ENCODE measurements around the gene TNIP3. TPM values are rescaled to one million over a fixed set of nuclear protein-coding genes. Genes with fewer than 3 reads are reported as not detected.

TNIP3 gene
- total RNA-seq, 1 donor from 2014 or later: 23.9 TPM

GRCh38 chr4:121119715-121120114, 44.4 kb downstream of the TNIP3 start:
- intact Hi-C loops (cut with micrococcal nuclease): no loop called here
- Mint-ChIP-seq H3K27ac (no peak overlapping the region), H3K9me3 (no peaks in the 10 kb centered on the region), H3K4me1 (ENCODE audit: low read depth) (peaks cover 17% of the 10 kb centered on the region), H3K4me3 (no peak overlapping the region), H3K27me3 (ENCODE audit: insufficient read depth) (peaks cover 4% of the 10 kb centered on the region), H3K36me3 (ENCODE audit: low read depth) (no peaks in the 10 kb centered on the region)
- no peak for DNase-seq (ENCODE audit: low spot score)

- Mint-ChIP-seq H3K27ac (no peak overlapping the region), H3K4me1 (ENCODE audit: low read depth) (peaks cover 29% of the 10 kb centered on the region), H3K36me3 (ENCODE audit: low read depth) (no peaks in the 10 kb centered on the region), H3K4me3 (no peak overlapping the region), H3K27me3 (ENCODE audit: insufficient read depth) (peaks cover 4% of the 10 kb centered on the region), H3K9me3 (no peaks in the 10 kb centered on the region)
- no peak for DNase-seq (ENCODE audit: low spot score)
- intact Hi-C loops (cut with micrococcal nuclease): no loop called here
These were observed 45.8 kb downstream of the TNIP3 start for GRCh38 chr4:121118344-121118743.

- Mint-ChIP-seq H3K27ac (no peak overlapping the region), H3K4me1 (ENCODE audit: low read depth) (peaks cover 34% of the 10 kb centered on the region), H3K4me3 (no peak overlapping the region), H3K36me3 (ENCODE audit: low read depth) (no peaks in the 10 kb centered on the region), H3K9me3 (no peaks in the 10 kb centered on the region), H3K27me3 (ENCODE audit: insufficient read depth) (peaks cover 14% of the 10 kb centered on the region)
- DNase-seq (ENCODE audit: low spot score): no peak
- intact Hi-C loops (cut with micrococcal nuclease): loop anchor here (1.0 to 5.0 kb wide), 6 partner anchors 24 to 957 kb away; no protein-coding TSS in a partner anchor
These were observed 49.4 kb downstream of the TNIP3 start for GRCh38 chr4:121114756-121115155.

GRCh38 chr4:121112530-121112929, 51.6 kb downstream of the TNIP3 start:
- intact Hi-C loops (cut with micrococcal nuclease): loop anchor here (2.0 to 5.0 kb wide), 5 partner anchors 40 to 1042 kb away; partner anchors contain the start of gene NDNF
- H3K4me3 Mint-ChIP-seq: no peak overlapping the region

GRCh38 chr4:121108557-121108956, 55.6 kb downstream of the TNIP3 start:
- no peak overlapping the region for H3K4me3 Mint-ChIP-seq
- DNase-seq (ENCODE audit: low spot score): no peak
- peaks cover 24% of the 10 kb centered on the region for H3K27me3 Mint-ChIP-seq (ENCODE audit: insufficient read depth)
- peaks cover 5% of the 10 kb centered on the region for H3K4me1 Mint-ChIP-seq (ENCODE audit: low read depth)
- H3K9me3 Mint-ChIP-seq: no peaks in the 10 kb centered on the region
- H3K36me3 Mint-ChIP-seq (ENCODE audit: low read depth): no peaks in the 10 kb centered on the region
- no peak overlapping the region for H3K27ac Mint-ChIP-seq
- intact Hi-C loops (cut with micrococcal nuclease): no loop called here

More at GRCh38 chr4:121112530-121112929, 51.6 kb downstream of the TNIP3 start:
- DNase-seq (ENCODE audit: low spot score): no peak
- H3K9me3 Mint-ChIP-seq: no peaks in the 10 kb centered on the region
- H3K36me3 Mint-ChIP-seq (ENCODE audit: low read depth): no peaks in the 10 kb centered on the region
- H3K27ac Mint-ChIP-seq: no peak overlapping the region
- peaks cover 21% of the 10 kb centered on the region for H3K4me1 Mint-ChIP-seq (ENCODE audit: low read depth)
- H3K27me3 Mint-ChIP-seq (ENCODE audit: insufficient read depth): peaks cover 11% of the 10 kb centered on the region

GRCh38 chr4:121107507-121107906, 56.6 kb downstream of the TNIP3 start:
- no peak for DNase-seq (ENCODE audit: low spot score)
- H3K4me3 Mint-ChIP-seq: no peak overlapping the region
- H3K4me1 Mint-ChIP-seq (ENCODE audit: low read depth): no peaks in the 10 kb centered on the region
- no peaks in the 10 kb centered on the region for H3K36me3 Mint-ChIP-seq (ENCODE audit: low read depth)
- no peaks in the 10 kb centered on the region for H3K9me3 Mint-ChIP-seq
- no peak overlapping the region for H3K27ac Mint-ChIP-seq
- intact Hi-C loops (cut with micrococcal nuclease): no loop called here
- peaks cover 34% of the 10 kb centered on the region for H3K27me3 Mint-ChIP-seq (ENCODE audit: insufficient read depth)

GRCh38 chr4:121100093-121100775, 63.9 kb downstream of the TNIP3 start:
- no peak for DNase-seq (ENCODE audit: low spot score)
- H3K27me3 Mint-ChIP-seq (ENCODE audit: insufficient read depth): peaks cover 43% of the 10 kb centered on the region
- no peaks in the 10 kb centered on the region for H3K9me3 Mint-ChIP-seq
- no peaks in the 10 kb centered on the region for H3K36me3 Mint-ChIP-seq (ENCODE audit: low read depth)
- intact Hi-C loops (cut with micrococcal nuclease): no loop called here
- no peak overlapping the region for H3K27ac Mint-ChIP-seq
- H3K4me1 Mint-ChIP-seq (ENCODE audit: low read depth): no peaks in the 10 kb centered on the region
- H3K4me3 Mint-ChIP-seq: no peak overlapping the region

GRCh38 chr4:121098266-121098665, 65.9 kb downstream of the TNIP3 start:
- H3K36me3 Mint-ChIP-seq (ENCODE audit: low read depth): no peaks in the 10 kb centered on the region
- DNase-seq (ENCODE audit: low spot score): no peak
- H3K9me3 Mint-ChIP-seq: no peaks in the 10 kb centered on the region
- H3K27me3 Mint-ChIP-seq (ENCODE audit: insufficient read depth): peaks cover 32% of the 10 kb centered on the region
- intact Hi-C loops (cut with micrococcal nuclease): no loop called here
- no peaks in the 10 kb centered on the region for H3K4me1 Mint-ChIP-seq (ENCODE audit: low read depth)
- H3K4me3 Mint-ChIP-seq: no peak overlapping the region
- H3K27ac Mint-ChIP-seq: no peak overlapping the region

GRCh38 chr4:121096629-121097028, 67.5 kb downstream of the TNIP3 start:
- no peak overlapping the region for H3K4me3 Mint-ChIP-seq

GRCh38 chr4:121096191-121096590, 67.9 kb downstream of the TNIP3 start:
- Mint-ChIP-seq H3K4me1 (ENCODE audit: low read depth) (no peaks in the 10 kb centered on the region), H3K27ac (no peak overlapping the region), H3K9me3 (no peaks in the 10 kb centered on the region), H3K36me3 (ENCODE audit: low read depth) (no peaks in the 10 kb centered on the region), H3K27me3 (ENCODE audit: insufficient read depth) (peaks cover 20% of the 10 kb centered on the region), H3K4me3 (no peak overlapping the region)
- intact Hi-C loops (cut with micrococcal nuclease): loop anchor here (1.0 kb wide), 4 partner anchors 211 to 1025 kb away; no protein-coding TSS in a partner anchor
- DNase-seq (ENCODE audit: low spot score): no peak

More at GRCh38 chr4:121096629-121097028, 67.5 kb downstream of the TNIP3 start:
- no peak overlapping the region for H3K27ac Mint-ChIP-seq
- peaks cover 21% of the 10 kb centered on the region for H3K27me3 Mint-ChIP-seq (ENCODE audit: insufficient read depth)
- H3K4me1 Mint-ChIP-seq (ENCODE audit: low read depth): no peaks in the 10 kb centered on the region
- no peak for DNase-seq (ENCODE audit: low spot score)
- H3K36me3 Mint-ChIP-seq (ENCODE audit: low read depth): no peaks in the 10 kb centered on the region
- intact Hi-C loops (cut with micrococcal nuclease): loop anchor here (1.0 kb wide), 4 partner anchors 211 to 1025 kb away; no protein-coding TSS in a partner anchor
- no peaks in the 10 kb centered on the region for H3K9me3 Mint-ChIP-seq

GRCh38 chr4:121094297-121094966, 69.7 kb downstream of the TNIP3 start:
- Mint-ChIP-seq H3K4me3 (no peak overlapping the region), H3K27ac (no peak overlapping the region), H3K27me3 (ENCODE audit: insufficient read depth) (peaks cover 4% of the 10 kb centered on the region), H3K36me3 (ENCODE audit: low read depth) (no peaks in the 10 kb centered on the region), H3K9me3 (no peaks in the 10 kb centered on the region), H3K4me1 (ENCODE audit: low read depth) (no peaks in the 10 kb centered on the region)
- intact Hi-C loops (cut with micrococcal nuclease): no loop called here
- DNase-seq (ENCODE audit: low spot score): no peak

GRCh38 chr4:121093261-121093660, 70.9 kb downstream of the TNIP3 start:
- Mint-ChIP-seq H3K4me1 (ENCODE audit: low read depth) (no peaks in the 10 kb centered on the region), H3K36me3 (ENCODE audit: low read depth) (no peaks in the 10 kb centered on the region), H3K9me3 (no peaks in the 10 kb centered on the region), H3K27ac (no peak overlapping the region), H3K27me3 (ENCODE audit: insufficient read depth) (peaks cover 3% of the 10 kb centered on the region), H3K4me3 (no peak overlapping the region)
- no peak for DNase-seq (ENCODE audit: low spot score)
- intact Hi-C loops (cut with micrococcal nuclease): no loop called here

GRCh38 chr4:121091941-121092340, 72.2 kb downstream of the TNIP3 start:
- no peaks in the 10 kb centered on the region for H3K9me3 Mint-ChIP-seq
- no peaks in the 10 kb centered on the region for H3K4me1 Mint-ChIP-seq (ENCODE audit: low read depth)
- intact Hi-C loops (cut with micrococcal nuclease): no loop called here
- H3K27ac Mint-ChIP-seq: no peak overlapping the region
- peaks cover 1% of the 10 kb centered on the region for H3K27me3 Mint-ChIP-seq (ENCODE audit: insufficient read depth)
- no peak overlapping the region for H3K4me3 Mint-ChIP-seq
- H3K36me3 Mint-ChIP-seq (ENCODE audit: low read depth): no peaks in the 10 kb centered on the region
- no peak for DNase-seq (ENCODE audit: low spot score)
